ENCODE measurements around the gene PRKCZ. TPM values are rescaled to one million over a fixed set of nuclear protein-coding genes. Genes with fewer than 3 reads are reported as not detected.

PRKCZ gene
- total RNA-seq, 4 donors from 2014 or later: 0.29 to 8.8 (median 3.9) TPM

- H3K4me1 ChIP-seq: peaks cover 0 to 5% of the 10 kb centered on the region in 2 donors
- intact Hi-C loops (cut with DNase I; ENCODE audit: low total_unique reads): no loop called here
- TF ChIP-seq CTCF (IDR thresholded peaks at IDR 0.05) (no peak), POLR2A (IDR thresholded peaks at IDR 0.05) (no peak)
- H3K36me3 ChIP-seq: no peaks in the 10 kb centered on the region
- H3K27ac ChIP-seq: no peak overlapping the region
- no peak for DNase-seq
- H3K4me3 ChIP-seq: no peak overlapping the region
- peaks cover 8 to 33% of the 10 kb centered on the region in 2 donors for H3K27me3 ChIP-seq
- H3K9me3 ChIP-seq: no peaks in the 10 kb centered on the region
Observed at GRCh38 chr1:2021550-2021949, 28.7 kb upstream of the PRKCZ start.

GRCh38 chr1:2022063-2022770, 28.0 kb upstream of the PRKCZ start:
- no peak for TF ChIP-seq CTCF (IDR thresholded peaks at IDR 0.05)
- TF ChIP-seq POLR2A (IDR thresholded peaks at IDR 0.05): no peak
- intact Hi-C loops (cut with DNase I; ENCODE audit: low total_unique reads): no loop called here

GRCh38 chr1:2023187-2023586, 27.0 kb upstream of the PRKCZ start:
- H3K4me3 ChIP-seq: no peak overlapping the region
- DNase-seq: no peak
- TF ChIP-seq POLR2A (IDR thresholded peaks at IDR 0.05): no peak
- TF ChIP-seq CTCF (IDR thresholded peaks at IDR 0.05): no peak
- no peaks in the 10 kb centered on the region for H3K36me3 ChIP-seq
- H3K9me3 ChIP-seq: no peaks in the 10 kb centered on the region
- H3K4me1 ChIP-seq: peaks cover 0 to 5% of the 10 kb centered on the region in 2 donors
- H3K27me3 ChIP-seq: peaks cover 8 to 33% of the 10 kb centered on the region in 2 donors
- intact Hi-C loops (cut with DNase I; ENCODE audit: low total_unique reads): no loop called here
- H3K27ac ChIP-seq: no peak overlapping the region

More at GRCh38 chr1:2022063-2022770, 28.0 kb upstream of the PRKCZ start:
- H3K27me3 ChIP-seq: peaks cover 8 to 33% of the 10 kb centered on the region in 2 donors
- peaks cover 0 to 5% of the 10 kb centered on the region in 2 donors for H3K4me1 ChIP-seq
- H3K9me3 ChIP-seq: no peaks in the 10 kb centered on the region
- H3K36me3 ChIP-seq: no peaks in the 10 kb centered on the region
- DNase-seq: no peak
- no peak overlapping the region for H3K4me3 ChIP-seq
- H3K27ac ChIP-seq: no peak overlapping the region

GRCh38 chr1:2024451-2024850, 25.8 kb upstream of the PRKCZ start:
- DNase-seq: no peak
- no peak for TF ChIP-seq POLR2A (IDR thresholded peaks at IDR 0.05)
- no peak for TF ChIP-seq CTCF (IDR thresholded peaks at IDR 0.05)
- intact Hi-C loops (cut with DNase I; ENCODE audit: low total_unique reads): no loop called here
- no peak overlapping the region for H3K4me3 ChIP-seq
- peaks cover 7 to 33% of the 10 kb centered on the region in 2 donors for H3K27me3 ChIP-seq
- H3K4me1 ChIP-seq: peaks cover 0 to 4% of the 10 kb centered on the region in 2 donors
- H3K9me3 ChIP-seq: no peaks in the 10 kb centered on the region
- H3K36me3 ChIP-seq: no peaks in the 10 kb centered on the region
- H3K27ac ChIP-seq: no peak overlapping the region

- no peak for DNase-seq
- no peaks in the 10 kb centered on the region for H3K36me3 ChIP-seq
- no peak overlapping the region for H3K4me3 ChIP-seq
- no peak for TF ChIP-seq POLR2A (IDR thresholded peaks at IDR 0.05)
- no peak for TF ChIP-seq CTCF (IDR thresholded peaks at IDR 0.05)
- intact Hi-C loops (cut with DNase I; ENCODE audit: low total_unique reads): no loop called here
- peaks cover 0 to under 1% of the 10 kb centered on the region in 2 donors for H3K4me1 ChIP-seq
- peaks cover 3 to 30% of the 10 kb centered on the region in 2 donors for H3K27me3 ChIP-seq
- H3K9me3 ChIP-seq: no peaks in the 10 kb centered on the region
- H3K27ac ChIP-seq: no peak overlapping the region
Observed at GRCh38 chr1:2024887-2025286, 25.3 kb upstream of the PRKCZ start.

All from uterus (tissue), 4 donors.